NOMO-1 treated with DMSO at 0.1 percent for 48 hours (cell line): ENCODE measurements around the gene ATP7B.
"Not testable (repeated sequence)": the region's sequence is repeated elsewhere in the genome, so short reads cannot be mapped to it uniquely, and the experiment has no call there.

Experiments used
- DNase-seq: peaks from one replicate; lab custom pipeline; 2025; ENCODE audit not compliant: unreplicated experiment; lab: John Stamatoyannopoulos, UW

Gene ATP7B

GRCh38 chr13:51924756-51925544 lies 86.3 kb downstream of the ATP7B start:
- DNase-seq, result peak; percentile 60

GRCh38 chr13:51923983-51924539 lies 87.2 kb downstream of the ATP7B start:
- no peak for DNase-seq

DNA sequence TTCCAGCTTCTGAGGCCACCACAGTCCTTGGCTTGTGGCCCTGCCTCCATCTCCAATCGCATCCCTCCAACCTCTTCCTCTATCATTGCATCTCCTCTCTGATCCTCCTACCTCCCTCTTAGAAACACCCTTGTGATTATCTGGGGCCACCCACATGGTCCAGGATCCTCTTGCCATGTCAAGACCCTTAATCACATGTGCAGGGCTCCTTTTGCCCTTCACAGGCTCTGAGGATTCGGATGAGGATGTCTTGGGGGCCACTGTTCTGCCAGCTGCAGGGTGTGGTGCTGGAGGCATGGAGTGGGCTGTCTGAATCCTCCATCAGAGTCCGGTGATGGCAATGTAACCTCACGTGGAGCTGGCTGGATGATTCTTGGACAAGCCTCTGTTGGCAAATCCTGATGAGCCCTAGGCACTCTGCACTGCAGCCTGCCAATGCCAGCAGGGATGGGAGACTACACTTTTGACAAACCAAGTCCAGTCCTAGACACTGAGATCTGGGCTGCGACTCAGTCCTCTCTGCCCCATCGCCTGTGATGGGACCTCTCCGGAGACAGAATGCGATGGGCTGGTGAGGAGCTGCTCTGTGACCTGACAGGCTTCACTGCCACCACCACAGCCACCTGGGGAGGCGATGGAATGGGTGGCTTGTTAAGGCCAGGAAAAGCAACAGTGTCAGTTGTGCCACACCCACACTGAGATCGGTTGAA lies 88.3 kb downstream of the ATP7B start:
- DNase-seq, result no peak

- no peak for DNase-seq
Measured at GRCh38 chr13:51921790-51922740, 89.2 kb downstream of the ATP7B start.

GRCh38 chr13:51920786-51921185 lies 90.5 kb downstream of the ATP7B start:
- DNase-seq, result no peak

- DNase-seq, result no peak
Measured at GRCh38 chr13:51920267-51920666, 91.0 kb downstream of the ATP7B start.

- DNase-seq, result no peak
Measured at GRCh38 chr13:51919531-51919930, 91.7 kb downstream of the ATP7B start.

- DNase-seq, result no peak
Measured at GRCh38 chr13:51916962-51917361, 94.3 kb downstream of the ATP7B start.

DNA sequence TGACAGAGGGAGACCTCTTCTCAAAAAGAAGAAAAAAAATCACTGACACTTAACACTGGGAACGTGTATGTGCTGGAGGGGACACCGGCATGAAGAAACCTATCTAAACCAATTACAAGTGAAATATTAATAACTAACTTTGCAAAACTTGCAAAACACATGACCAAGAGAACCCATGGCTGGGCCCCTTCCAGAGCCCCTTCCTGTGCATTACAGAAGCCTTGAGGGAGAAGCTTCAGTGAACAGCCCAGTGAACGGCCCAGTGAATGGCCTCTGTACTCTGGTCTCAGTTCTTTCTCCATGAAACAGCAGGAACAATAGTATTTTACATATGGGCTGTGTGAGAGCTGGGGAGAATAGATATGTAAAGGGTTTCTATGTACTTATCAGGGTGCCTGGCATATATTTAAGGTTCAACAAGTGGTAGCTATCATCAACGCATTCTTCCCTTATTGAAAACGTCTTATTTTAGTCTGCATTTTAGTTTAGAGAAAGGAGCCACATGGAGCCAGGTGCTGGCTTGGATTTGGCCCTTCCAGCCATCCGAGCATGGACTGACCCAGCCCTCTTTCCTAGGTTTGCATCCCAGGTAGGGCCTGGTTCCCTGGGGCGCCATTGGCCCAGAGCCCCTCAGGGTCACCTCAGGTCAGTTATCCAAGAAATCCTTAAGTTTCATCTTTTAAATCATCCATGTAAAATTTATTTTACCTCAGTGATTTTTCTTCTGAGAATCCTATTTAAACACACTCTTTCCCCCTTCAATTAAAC lies 95.0 kb downstream of the ATP7B start:
- DNase-seq, result no peak

DNA sequence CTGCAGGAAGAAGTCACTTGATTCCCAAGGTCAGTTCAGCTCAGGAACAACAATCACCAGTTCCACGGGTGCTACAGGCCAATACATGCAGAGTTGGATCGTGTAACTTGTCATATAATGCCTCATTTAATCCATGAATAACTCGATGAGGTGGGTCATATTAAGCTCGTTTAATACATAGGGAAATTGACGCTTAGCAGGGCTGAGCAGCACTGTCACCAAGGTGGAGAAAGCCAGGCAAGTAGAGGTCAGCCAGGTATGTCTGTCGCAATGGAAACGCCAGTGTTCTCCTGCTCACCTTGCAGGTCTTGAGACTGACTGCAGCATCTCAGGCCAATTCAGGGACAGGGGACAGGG lies 97.1 kb downstream of the ATP7B start:
- DNase-seq, result no peak

DNA sequence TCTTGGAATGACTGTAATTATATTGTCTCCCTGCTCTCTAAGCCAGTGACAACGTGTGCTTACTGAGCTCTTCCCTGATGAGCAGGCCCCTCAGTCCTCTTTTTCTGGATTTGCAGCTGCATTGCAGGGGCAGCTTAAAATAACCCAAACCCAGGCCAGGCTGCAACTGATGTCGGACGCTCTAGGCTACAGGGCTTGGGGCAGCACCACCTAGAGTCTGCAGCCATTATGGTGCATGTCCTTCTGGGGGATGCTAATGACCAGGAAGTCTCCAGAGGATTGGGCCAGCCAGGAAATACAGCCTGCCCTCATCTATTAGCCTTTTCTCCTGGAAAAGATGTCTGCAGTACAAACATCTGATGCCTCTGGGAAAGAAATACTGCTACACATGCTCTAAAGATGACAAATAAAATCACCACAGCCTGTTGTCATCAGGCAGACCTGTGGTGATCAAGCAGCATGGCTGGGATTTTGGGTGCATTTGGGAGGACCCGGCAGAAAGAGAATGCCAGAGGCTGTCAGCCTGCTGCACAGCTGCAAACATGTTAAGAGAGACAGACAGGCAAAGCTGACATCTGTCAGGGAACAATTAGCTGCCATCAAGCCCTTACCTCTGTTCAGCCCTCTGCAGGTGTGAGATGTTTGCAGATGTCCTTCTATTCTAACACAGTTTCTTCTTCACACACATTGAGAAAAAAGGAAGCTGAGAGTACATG lies 97.7 kb downstream of the ATP7B start:
- no peak for DNase-seq

- peak; percentile 52 for DNase-seq
Measured at GRCh38 chr13:51912511-51913225, 98.6 kb downstream of the ATP7B start.

- DNase-seq, result no peak
Measured at GRCh38 chr13:51912091-51912490, 99.2 kb downstream of the ATP7B start.

DNA sequence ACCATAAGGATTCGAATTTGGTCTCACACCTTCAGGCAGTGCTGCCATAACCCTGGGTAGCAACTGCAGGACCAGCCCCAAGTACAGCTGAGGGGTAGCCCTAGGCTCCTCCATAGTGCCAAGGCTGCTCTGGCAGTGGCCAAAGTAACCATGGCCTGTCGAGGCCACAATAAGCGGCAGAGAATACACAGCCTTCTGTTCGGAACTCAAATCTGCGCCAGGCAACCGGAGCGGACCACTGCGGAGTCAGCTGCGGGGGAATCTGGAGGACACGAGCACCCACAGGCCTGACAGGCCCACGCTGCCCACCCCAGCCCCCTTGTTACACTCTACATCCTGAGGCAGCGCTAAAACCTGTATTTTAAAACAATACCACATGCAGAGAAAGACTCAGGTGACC lies 100.7 kb downstream of the ATP7B start:
- DNase-seq, result no peak

DNA sequence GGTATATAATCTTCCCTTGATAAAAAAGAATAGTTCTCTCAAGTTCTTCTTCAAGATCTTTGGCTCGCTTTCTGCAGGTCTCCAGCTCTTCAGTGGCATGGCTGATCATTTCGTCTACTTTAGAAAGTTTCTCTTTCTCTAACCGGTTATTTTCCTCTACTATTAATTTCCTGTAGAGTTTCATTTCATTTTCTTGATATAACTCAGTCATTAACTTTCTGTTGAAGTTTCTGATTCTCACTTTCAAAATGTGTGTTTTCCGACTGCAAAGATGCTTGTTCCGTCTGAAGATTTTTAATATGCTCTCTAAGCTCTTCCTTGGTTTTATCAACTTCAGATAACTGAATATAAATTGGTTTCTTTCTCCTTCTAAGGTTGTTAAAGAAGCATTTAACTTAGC lies 102.0 kb downstream of the ATP7B start:
- DNase-seq, result not testable (repeated sequence)

GRCh38 chr13:51907040-51907732 lies 104.1 kb downstream of the ATP7B start:
- no peak for DNase-seq

GRCh38 chr13:51906581-51906980 lies 104.7 kb downstream of the ATP7B start:
- no peak for DNase-seq

DNA sequence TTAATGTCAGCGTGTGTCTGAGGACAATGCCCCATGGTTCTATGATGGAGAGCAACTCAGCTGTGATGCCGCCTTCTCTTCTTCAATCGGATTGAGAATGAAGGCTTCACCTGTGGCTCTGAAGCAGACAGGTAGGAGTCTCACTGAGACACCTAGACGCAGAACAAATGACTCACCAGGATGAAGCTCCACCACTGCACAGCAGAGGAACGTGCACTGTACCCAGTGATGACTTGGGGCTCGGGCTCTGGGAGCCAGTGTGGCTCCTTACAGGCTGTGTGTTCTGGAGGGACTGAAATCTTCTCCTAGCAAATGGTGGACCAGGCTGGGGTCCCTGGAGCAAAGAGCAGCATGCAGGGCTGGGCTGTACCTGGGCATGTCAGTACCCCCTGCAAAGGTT lies 105.5 kb downstream of the ATP7B start:
- DNase-seq, result no peak

GRCh38 chr13:51902776-51903175 lies 108.5 kb downstream of the ATP7B start:
- no peak for DNase-seq
